GM18505 (cell line): ENCODE data around the gene RTRAF.

Experiments used
- ATAC-seq: cut with Tn5 transposase; IDR thresholded peaks from one replicate; pipeline ENCODE4 v1.9.1; 2021; ENCODE audit not compliant: unreplicated experiment
- POLR2A ChIP-seq: IDR thresholded peaks from 4 replicates; pipeline ENCODE4 v1.6.1; 2011; ENCODE audit warnings: borderline replicate concordance; ENCODE audit not compliant: insufficient read depth, insufficient read length; ENCODE audit errors: extremely low read depth

The RTRAF gene

GRCh38 chr14:52043690-52044089 is 54.3 kb downstream of the RTRAF start:
- no peak for TF ChIP-seq POLR2A
- no peak for ATAC-seq

- ATAC-seq = no peak
- no peak for TF ChIP-seq POLR2A
These were observed 55.6 kb downstream of the RTRAF start for GRCh38 chr14:52044791-52045522.

GRCh38 chr14:52046376-52046917 is 57.1 kb downstream of the RTRAF start:
- no peak for ATAC-seq
- no peak for TF ChIP-seq POLR2A

- no peak for TF ChIP-seq POLR2A
- no peak for ATAC-seq
These were observed 58.8 kb downstream of the RTRAF start for GRCh38 chr14:52048116-52048515.

GRCh38 chr14:52048641-52049204 is 59.4 kb downstream of the RTRAF start:
- ATAC-seq = no peak
- TF ChIP-seq POLR2A = no peak

- ATAC-seq = no peak
- TF ChIP-seq POLR2A = no peak
These were observed 59.9 kb downstream of the RTRAF start for GRCh38 chr14:52049271-52049670.

- no peak for TF ChIP-seq POLR2A
- no peak for ATAC-seq
These were observed 60.6 kb downstream of the RTRAF start for GRCh38 chr14:52049721-52050588.

- TF ChIP-seq POLR2A = no peak
- no peak for ATAC-seq
These were observed 61.9 kb downstream of the RTRAF start for GRCh38 chr14:52051251-52051650.

- ATAC-seq = no peak
- TF ChIP-seq POLR2A = no peak
These were observed 62.5 kb downstream of the RTRAF start for GRCh38 chr14:52051871-52052270.

- ATAC-seq = no peak
- TF ChIP-seq POLR2A = no peak
These were observed 63.1 kb downstream of the RTRAF start for GRCh38 chr14:52052288-52052943.

GRCh38 chr14:52053044-52053443 is 63.7 kb downstream of the RTRAF start:
- TF ChIP-seq POLR2A = no peak

GRCh38 chr14:52054678-52055077 is 65.3 kb downstream of the RTRAF start:
- no peak for ATAC-seq

More at GRCh38 chr14:52053044-52053443, 63.7 kb downstream of the RTRAF start:
- ATAC-seq = no peak

GRCh38 chr14:52055167-52055566 is 65.8 kb downstream of the RTRAF start:
- TF ChIP-seq POLR2A = no peak
- ATAC-seq = no peak

More at GRCh38 chr14:52054678-52055077, 65.3 kb downstream of the RTRAF start:
- TF ChIP-seq POLR2A = no peak
